ENCODE measurements around the gene TMEM31.
A peak's percentile ranks its signal among the peaks of the same experiment; 100 is the strongest.

Gene TMEM31

GRCh38 chrX:103710609-103711008, at the start of gene TMEM31:
Gene TMEM31, plus strand, starts transcription at chrX:103710909. Its CDS starts 1,350 bp downstream, at chrX:103712259.
- DNase-seq, result no peak

- DNase-seq, result peak in 2 of 56 donors; percentile 0 to 3
These were observed 46.5 kb upstream of the TMEM31 start for GRCh38 chrX:103663981-103664762.

- no peak for DNase-seq
These were observed 44.3 kb upstream of the TMEM31 start for GRCh38 chrX:103666202-103667107.

- DNase-seq, result no peak
These were observed 41.0 kb upstream of the TMEM31 start for GRCh38 chrX:103669745-103670144.

- DNase-seq, result no peak
These were observed 35.9 kb upstream of the TMEM31 start for GRCh38 chrX:103674531-103675454.

GRCh38 chrX:103678199-103678993, 32.3 kb upstream of the TMEM31 start:
- DNase-seq, result no peak

- no peak for DNase-seq
These were observed 29.3 kb upstream of the TMEM31 start for GRCh38 chrX:103681443-103681842.

- DNase-seq, result no peak
These were observed 25.3 kb upstream of the TMEM31 start for GRCh38 chrX:103685396-103685795.

GRCh38 chrX:103686199-103687072, 24.3 kb upstream of the TMEM31 start, which contains the start of gene MORF4L2:
Gene MORF4L2, minus strand, starts transcription at chrX:103686699. Its CDS starts 9,672 bp downstream, at chrX:103677027.
- peak in 55 of 56 donors; percentile 15 to 93 (median 82) for DNase-seq

- peak; percentile 11 to 90 (median 76) for DNase-seq
These were observed 23.5 kb upstream of the TMEM31 start for GRCh38 chrX:103687073-103687695.

- peak in 53 of 56 donors; percentile 2 to 81 (median 45) for DNase-seq
These were observed 23.0 kb upstream of the TMEM31 start for GRCh38 chrX:103687696-103688201.

- DNase-seq, result peak in 10 of 56 donors; percentile 0 to 36 (median 7)
These were observed 21.8 kb upstream of the TMEM31 start for GRCh38 chrX:103688946-103689345.

GRCh38 chrX:103691059-103691458, 19.6 kb upstream of the TMEM31 start:
- no peak for DNase-seq

GRCh38 chrX:103697687-103698086, 13.0 kb upstream of the TMEM31 start:
- DNase-seq, result no peak

GRCh38 chrX:103699243-103699642, 11.5 kb upstream of the TMEM31 start:
- no peak for DNase-seq

- peak in 51 of 56 donors; percentile 3 to 91 (median 53) for DNase-seq
These were observed 5.8 kb upstream of the TMEM31 start for GRCh38 chrX:103704863-103705262.

- DNase-seq, result no peak
These were observed 6.3 kb downstream of the TMEM31 start for GRCh38 chrX:103716962-103717361.

GRCh38 chrX:103718120-103718519, 7.4 kb downstream of the TMEM31 start:
- DNase-seq, result no peak

Data from amygdala (tissue), 56 donors.